ENCODE results near the gene NTNG1. TPM values are rescaled to one million over a fixed set of nuclear protein-coding genes. Genes with fewer than 3 reads are reported as not detected.

The NTNG1 gene
- total RNA-seq, 1 donor from 2014 or later: 3.2 TPM

DNA sequence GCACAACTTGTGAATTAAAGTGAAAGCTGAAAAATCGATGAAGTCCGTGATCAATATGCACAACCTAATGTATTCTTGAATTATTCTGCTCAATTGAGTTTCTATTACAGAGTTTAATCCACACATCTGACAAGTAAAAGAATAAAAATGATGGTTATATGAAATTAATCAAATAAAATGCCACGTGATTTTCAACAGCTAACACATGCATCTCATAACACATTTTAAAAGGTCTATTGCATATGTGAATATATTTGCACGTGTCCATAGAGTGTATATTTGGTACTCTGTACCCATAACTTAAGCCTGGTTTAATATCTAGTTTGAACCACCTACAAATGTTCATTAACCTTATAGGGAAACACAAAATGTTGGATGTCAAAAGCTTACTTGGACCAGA, 266.2 kb downstream of the NTNG1 start:
- no peak for DNase-seq (ENCODE audit: low spot score)
- Mint-ChIP-seq H3K4me1 (ENCODE audit: unreplicated experiment) (peaks cover 10% of the 10 kb centered on the region), H3K27me3 (ENCODE audit: unreplicated experiment) (peaks cover 4% of the 10 kb centered on the region), H3K36me3 (ENCODE audit: low read depth, unreplicated experiment) (no peaks in the 10 kb centered on the region), H3K9me3 (ENCODE audit: unreplicated experiment) (no peaks in the 10 kb centered on the region), H3K4me3 (ENCODE audit: unreplicated experiment) (no peak overlapping the region), H3K27ac (ENCODE audit: unreplicated experiment) (no peak overlapping the region)
- TF ChIP-seq, protein P1, sequence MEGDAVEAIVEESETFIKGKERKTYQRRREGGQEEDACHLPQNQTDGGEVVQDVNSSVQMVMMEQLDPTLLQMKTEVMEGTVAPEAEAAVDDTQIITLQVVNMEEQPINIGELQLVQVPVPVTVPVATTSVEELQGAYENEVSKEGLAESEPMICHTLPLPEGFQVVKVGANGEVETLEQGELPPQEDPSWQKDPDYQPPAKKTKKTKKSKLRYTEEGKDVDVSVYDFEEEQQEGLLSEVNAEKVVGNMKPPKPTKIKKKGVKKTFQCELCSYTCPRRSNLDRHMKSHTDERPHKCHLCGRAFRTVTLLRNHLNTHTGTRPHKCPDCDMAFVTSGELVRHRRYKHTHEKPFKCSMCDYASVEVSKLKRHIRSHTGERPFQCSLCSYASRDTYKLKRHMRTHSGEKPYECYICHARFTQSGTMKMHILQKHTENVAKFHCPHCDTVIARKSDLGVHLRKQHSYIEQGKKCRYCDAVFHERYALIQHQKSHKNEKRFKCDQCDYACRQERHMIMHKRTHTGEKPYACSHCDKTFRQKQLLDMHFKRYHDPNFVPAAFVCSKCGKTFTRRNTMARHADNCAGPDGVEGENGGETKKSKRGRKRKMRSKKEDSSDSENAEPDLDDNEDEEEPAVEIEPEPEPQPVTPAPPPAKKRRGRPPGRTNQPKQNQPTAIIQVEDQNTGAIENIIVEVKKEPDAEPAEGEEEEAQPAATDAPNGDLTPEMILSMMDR (IDR thresholded peaks at IDR 0.05; ENCODE audit: unreplicated experiment): no peak

DNA sequence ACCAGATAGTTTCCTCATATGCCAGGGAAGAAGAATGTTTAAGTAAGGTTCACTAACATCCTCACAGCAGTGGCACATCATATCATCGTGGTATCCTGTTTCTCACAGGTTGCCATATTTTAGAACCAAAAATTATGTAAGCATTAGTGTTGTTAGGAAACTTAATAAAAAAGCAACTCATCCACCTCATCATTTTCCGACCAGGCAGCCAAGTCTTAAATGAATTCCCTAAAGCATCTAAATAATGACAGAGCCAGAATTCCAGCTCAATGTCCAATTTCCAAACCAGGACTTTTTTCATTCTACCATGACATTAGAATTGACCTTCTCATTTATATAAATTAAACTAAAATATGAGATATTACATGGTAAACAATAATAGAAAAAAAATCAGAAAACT, 272.7 kb downstream of the NTNG1 start:
- TF ChIP-seq, protein P1 (IDR thresholded peaks at IDR 0.05; ENCODE audit: unreplicated experiment): no peak
- H3K36me3 Mint-ChIP-seq (ENCODE audit: low read depth, unreplicated experiment): no peaks in the 10 kb centered on the region
- no peak overlapping the region for H3K4me3 Mint-ChIP-seq (ENCODE audit: unreplicated experiment)
- peaks cover 10% of the 10 kb centered on the region for H3K4me1 Mint-ChIP-seq (ENCODE audit: unreplicated experiment)
- no peak for DNase-seq (ENCODE audit: low spot score)
- peaks cover 2% of the 10 kb centered on the region for H3K27me3 Mint-ChIP-seq (ENCODE audit: unreplicated experiment)
- H3K9me3 Mint-ChIP-seq (ENCODE audit: unreplicated experiment): no peaks in the 10 kb centered on the region
- no peak overlapping the region for H3K27ac Mint-ChIP-seq (ENCODE audit: unreplicated experiment)

DNA sequence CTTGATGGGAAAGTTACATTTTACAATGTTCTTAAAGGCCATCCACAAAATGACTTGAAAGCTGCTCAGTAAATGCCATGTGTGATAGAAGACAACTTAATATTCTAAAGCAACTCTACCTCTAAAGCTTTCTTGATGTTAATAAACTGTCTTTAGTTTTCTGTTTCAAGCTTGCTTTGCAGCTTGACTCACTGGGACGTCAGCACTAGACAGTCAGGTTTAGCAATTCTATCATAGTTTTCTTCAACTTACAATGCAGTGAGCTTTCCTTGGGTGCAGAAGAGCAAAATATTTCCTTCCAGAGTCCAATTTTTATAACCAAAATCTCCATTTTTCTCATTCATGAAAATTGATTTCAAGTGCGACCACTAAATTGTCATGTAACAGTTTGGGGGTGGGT, 273.1 kb downstream of the NTNG1 start:
- TF ChIP-seq, protein P1 (IDR thresholded peaks at IDR 0.05; ENCODE audit: unreplicated experiment): no peak
- DNase-seq (ENCODE audit: low spot score): no peak
- no peak overlapping the region for H3K4me3 Mint-ChIP-seq (ENCODE audit: unreplicated experiment)
- peaks cover 11% of the 10 kb centered on the region for H3K4me1 Mint-ChIP-seq (ENCODE audit: unreplicated experiment)
- no peaks in the 10 kb centered on the region for H3K9me3 Mint-ChIP-seq (ENCODE audit: unreplicated experiment)
- peaks cover 2% of the 10 kb centered on the region for H3K27me3 Mint-ChIP-seq (ENCODE audit: unreplicated experiment)
- no peak overlapping the region for H3K27ac Mint-ChIP-seq (ENCODE audit: unreplicated experiment)
- H3K36me3 Mint-ChIP-seq (ENCODE audit: low read depth, unreplicated experiment): no peaks in the 10 kb centered on the region

DNA sequence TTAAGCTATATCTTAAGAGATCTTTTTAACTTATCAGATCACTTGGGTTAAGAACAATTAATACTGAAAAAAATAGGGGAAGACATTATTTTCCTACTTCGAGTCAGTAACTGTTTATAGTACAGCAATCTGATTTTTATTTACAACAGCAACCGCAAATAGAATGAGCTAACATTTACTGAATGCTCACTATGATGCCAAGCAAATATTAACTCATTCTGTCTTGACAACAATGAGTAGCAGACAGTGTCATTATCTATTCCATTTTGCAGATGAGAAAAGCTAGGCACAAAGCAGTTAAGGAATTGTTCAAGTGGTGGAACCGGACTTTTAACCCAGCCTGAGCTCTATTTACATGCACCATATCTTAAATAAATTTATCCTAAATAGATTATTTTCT, 273.7 kb downstream of the NTNG1 start:
- DNase-seq (ENCODE audit: low spot score): no peak
- H3K9me3 Mint-ChIP-seq (ENCODE audit: unreplicated experiment): no peaks in the 10 kb centered on the region
- no peaks in the 10 kb centered on the region for H3K36me3 Mint-ChIP-seq (ENCODE audit: low read depth, unreplicated experiment)
- TF ChIP-seq, protein P1 (IDR thresholded peaks at IDR 0.05; ENCODE audit: unreplicated experiment): no peak
- H3K27me3 Mint-ChIP-seq (ENCODE audit: unreplicated experiment): no peaks in the 10 kb centered on the region
- no peak overlapping the region for H3K27ac Mint-ChIP-seq (ENCODE audit: unreplicated experiment)
- peaks cover 11% of the 10 kb centered on the region for H3K4me1 Mint-ChIP-seq (ENCODE audit: unreplicated experiment)
- H3K4me3 Mint-ChIP-seq (ENCODE audit: unreplicated experiment): no peak overlapping the region

DNA sequence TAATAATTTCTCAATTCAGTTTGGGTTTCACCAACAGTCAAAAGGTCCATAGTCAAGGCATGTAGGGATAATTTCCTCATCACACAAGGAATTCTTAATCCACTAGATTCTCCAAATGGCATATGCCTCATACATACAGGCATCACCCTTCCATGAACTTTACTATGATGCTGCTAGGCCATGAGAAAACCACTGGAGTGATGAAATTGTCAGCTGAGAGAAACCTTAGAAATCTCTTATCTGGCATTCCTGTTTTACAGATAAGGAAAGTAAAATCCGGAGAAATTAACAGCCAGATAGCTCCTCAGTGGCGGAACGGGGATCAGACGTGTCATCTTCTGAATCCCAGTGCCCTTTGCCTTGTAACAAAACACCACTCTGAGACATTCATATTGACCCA, 274.4 kb downstream of the NTNG1 start:
- peaks cover 14% of the 10 kb centered on the region for H3K4me1 Mint-ChIP-seq (ENCODE audit: unreplicated experiment)
- H3K27ac Mint-ChIP-seq (ENCODE audit: unreplicated experiment): no peak overlapping the region
- TF ChIP-seq, protein P1 (IDR thresholded peaks at IDR 0.05; ENCODE audit: unreplicated experiment): no peak

More for the DNA sequence above, 274.4 kb downstream of the NTNG1 start:
- no peaks in the 10 kb centered on the region for H3K36me3 Mint-ChIP-seq (ENCODE audit: low read depth, unreplicated experiment)
- no peaks in the 10 kb centered on the region for H3K27me3 Mint-ChIP-seq (ENCODE audit: unreplicated experiment)
- no peak for DNase-seq (ENCODE audit: low spot score)
- no peak overlapping the region for H3K4me3 Mint-ChIP-seq (ENCODE audit: unreplicated experiment)
- H3K9me3 Mint-ChIP-seq (ENCODE audit: unreplicated experiment): no peaks in the 10 kb centered on the region
